Loucy (cell line): ENCODE results near the gene ZSCAN30.

Experiments used
- CTCF ChIP-seq: fragments of 200-600 bp; sonication (generic); conservative IDR thresholded peaks from 2 replicates; pipeline ENCODE4 v1.5.1; 2014; ENCODE audit warnings: mild to moderate bottlenecking, antibody characterized with exemption, low read length
- EZH2phosphoT487 ChIP-seq: fragments of 200-600 bp; IDR thresholded peaks from 2 replicates; pipeline ENCODE4 v1.6.1; 2018; ENCODE audit warnings: antibody characterized with exemption, mild to moderate bottlenecking, moderate library complexity, borderline replicate concordance

GRCh38 chr18:35267161-35267651 is 22.8 kb downstream of the ZSCAN30 start:
- TF ChIP-seq CTCF (no peak), EZH2phosphoT487 (no peak)
